ENCODE measurements around the gene MTO1.
"Not testable (repeated sequence)": the region's sequence is repeated elsewhere in the genome, so short reads cannot be mapped to it uniquely, and the experiment has no call there.

The MTO1 gene

GRCh38 chr6:73534628-73535027, 73.1 kb downstream of the MTO1 start:
- H3K4me3 ChIP-seq (ENCODE audit: low read depth, low read length) = no peak overlapping the region
- DNase-seq (ENCODE audit: low read depth) = no peak
- TF ChIP-seq, protein P1, sequence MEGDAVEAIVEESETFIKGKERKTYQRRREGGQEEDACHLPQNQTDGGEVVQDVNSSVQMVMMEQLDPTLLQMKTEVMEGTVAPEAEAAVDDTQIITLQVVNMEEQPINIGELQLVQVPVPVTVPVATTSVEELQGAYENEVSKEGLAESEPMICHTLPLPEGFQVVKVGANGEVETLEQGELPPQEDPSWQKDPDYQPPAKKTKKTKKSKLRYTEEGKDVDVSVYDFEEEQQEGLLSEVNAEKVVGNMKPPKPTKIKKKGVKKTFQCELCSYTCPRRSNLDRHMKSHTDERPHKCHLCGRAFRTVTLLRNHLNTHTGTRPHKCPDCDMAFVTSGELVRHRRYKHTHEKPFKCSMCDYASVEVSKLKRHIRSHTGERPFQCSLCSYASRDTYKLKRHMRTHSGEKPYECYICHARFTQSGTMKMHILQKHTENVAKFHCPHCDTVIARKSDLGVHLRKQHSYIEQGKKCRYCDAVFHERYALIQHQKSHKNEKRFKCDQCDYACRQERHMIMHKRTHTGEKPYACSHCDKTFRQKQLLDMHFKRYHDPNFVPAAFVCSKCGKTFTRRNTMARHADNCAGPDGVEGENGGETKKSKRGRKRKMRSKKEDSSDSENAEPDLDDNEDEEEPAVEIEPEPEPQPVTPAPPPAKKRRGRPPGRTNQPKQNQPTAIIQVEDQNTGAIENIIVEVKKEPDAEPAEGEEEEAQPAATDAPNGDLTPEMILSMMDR (IDR thresholded peaks at IDR 0.05; ENCODE audit: control insufficient read depth, extremely low read depth, insufficient read depth) = no peak

GRCh38 chr6:73537677-73538076, 76.1 kb downstream of the MTO1 start:
- DNase-seq (ENCODE audit: low read depth) = no peak
- TF ChIP-seq, protein P1 (IDR thresholded peaks at IDR 0.05; ENCODE audit: control insufficient read depth, extremely low read depth, insufficient read depth) = no peak
- H3K4me3 ChIP-seq (ENCODE audit: low read depth, low read length) = no peak overlapping the region

- TF ChIP-seq, protein P1 (IDR thresholded peaks at IDR 0.05; ENCODE audit: control insufficient read depth, extremely low read depth, insufficient read depth) = no peak
- H3K4me3 ChIP-seq (ENCODE audit: low read depth, low read length) = no peak overlapping the region
- DNase-seq (ENCODE audit: low read depth) = no peak
Measured at GRCh38 chr6:73538116-73538779, 76.7 kb downstream of the MTO1 start.

GRCh38 chr6:73542481-73542880, 80.9 kb downstream of the MTO1 start:
- not testable (repeated sequence) for DNase-seq (ENCODE audit: low read depth); H3K4me3 ChIP-seq (ENCODE audit: low read depth, low read length)

DNA sequence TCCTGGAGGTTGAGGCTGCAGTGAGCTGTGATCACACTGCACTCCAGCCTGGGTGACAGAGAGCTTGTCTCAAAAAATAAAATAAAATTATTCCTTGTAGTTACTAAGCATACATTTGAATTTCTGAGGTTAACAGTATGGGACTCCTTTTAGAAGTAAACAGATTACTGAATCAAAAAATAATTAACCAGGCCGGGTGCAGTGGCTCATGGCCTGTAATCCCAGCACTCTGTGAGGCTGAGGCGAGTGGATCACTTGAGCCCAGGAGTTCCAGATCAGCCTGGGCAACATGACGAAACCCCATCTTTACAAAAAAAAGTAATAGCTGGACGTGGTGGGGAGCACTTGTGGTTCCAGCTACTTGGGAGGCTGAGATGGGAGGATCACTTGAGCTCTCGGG, 81.4 kb downstream of the MTO1 start:
- H3K4me3 ChIP-seq (ENCODE audit: low read depth, low read length) = no peak overlapping the region
- DNase-seq (ENCODE audit: low read depth) = no peak
- TF ChIP-seq, protein P1 (IDR thresholded peaks at IDR 0.05; ENCODE audit: control insufficient read depth, extremely low read depth, insufficient read depth) = no peak

DNA sequence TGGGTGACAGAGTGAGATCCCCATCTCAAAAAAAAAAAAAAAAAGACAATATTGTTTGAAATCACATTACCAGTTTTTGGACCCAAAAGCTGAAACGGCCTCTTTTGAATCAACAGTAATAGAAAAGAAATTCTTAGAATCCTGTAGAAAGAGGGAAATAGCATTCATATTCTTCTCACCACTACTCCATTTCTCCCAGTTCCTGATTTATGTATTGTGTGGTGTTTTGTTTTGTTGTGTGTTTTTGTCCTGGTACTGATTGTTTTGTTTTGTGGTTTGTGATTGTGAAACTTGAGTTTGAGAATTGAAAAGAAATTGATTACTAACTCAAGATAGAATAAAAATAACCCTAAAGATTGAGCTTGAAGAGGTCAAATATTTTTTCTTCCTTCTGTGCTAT, 85.5 kb downstream of the MTO1 start:
- TF ChIP-seq, protein P1 (IDR thresholded peaks at IDR 0.05; ENCODE audit: control insufficient read depth, extremely low read depth, insufficient read depth) = no peak
- DNase-seq (ENCODE audit: low read depth) = no peak

GRCh38 chr6:73548458-73549446, 87.2 kb downstream of the MTO1 start:
- H3K4me3 ChIP-seq (ENCODE audit: low read depth, low read length) = no peak overlapping the region
- DNase-seq (ENCODE audit: low read depth) = no peak
- TF ChIP-seq, protein P1 (IDR thresholded peaks at IDR 0.05; ENCODE audit: control insufficient read depth, extremely low read depth, insufficient read depth) = no peak

More for the DNA sequence above, 85.5 kb downstream of the MTO1 start:
- no peak overlapping the region for H3K4me3 ChIP-seq (ENCODE audit: low read depth, low read length)

GRCh38 chr6:73551115-73551514, 89.6 kb downstream of the MTO1 start:
- not testable (repeated sequence) for DNase-seq (ENCODE audit: low read depth); H3K4me3 ChIP-seq (ENCODE audit: low read depth, low read length)

- H3K4me3 ChIP-seq (ENCODE audit: low read depth, low read length); DNase-seq (ENCODE audit: low read depth): not testable (repeated sequence)
Measured at GRCh38 chr6:73555380-73555949, 93.9 kb downstream of the MTO1 start.

All from LNCaP clone FGC (cell line).